Measurements from ENCODE around the gene NECAB2. TPM values are rescaled to one million over a fixed set of nuclear protein-coding genes. Genes with fewer than 3 reads are reported as not detected.
A peak's percentile ranks its signal among the peaks of the same experiment; 100 is the strongest.

Gene NECAB2
- total and polyA plus RNA-seq, 8 donors = 0.46 to 11.2 (median 1.7) TPM; not detected in 3

GRCh38 chr16:84045818-84046470 is 77.9 kb downstream of the NECAB2 start:
- H3K4me3 ChIP-seq = no peak overlapping the region
- 83 to 95% (median 91%) methylated on average over 18 to 19 of the region's 19 CpGs for WGBS, 5 donors
- intact Hi-C loops (cut with DNase I; ENCODE audit: low total_unique reads) = loop anchor here (10.0 kb wide), 1 partner anchor 71 kb away; no protein-coding TSS in a partner anchor
- peaks cover 0 to 46% (median 12%) of the 10 kb centered on the region in 3 donors for H3K27me3 ChIP-seq
- H3K36me3 ChIP-seq = peaks cover 0 to 38% (median 27%) of the 10 kb centered on the region in 4 donors
- H3K4me1 ChIP-seq = peaks cover 0 to 18% (median 11%) of the 10 kb centered on the region in 4 donors
- no peak for DNase-seq
- H3K27ac ChIP-seq = no peak overlapping the region
- H3K9me3 ChIP-seq = no peaks in the 10 kb centered on the region
- TF ChIP-seq EP300 (IDR thresholded peaks at IDR 0.05) = no peak
- no peak for TF ChIP-seq POLR2AphosphoS5 (IDR thresholded peaks at IDR 0.05)
- no peak for TF ChIP-seq CTCF (IDR thresholded peaks at IDR 0.05)
- TF ChIP-seq POLR2A (IDR thresholded peaks at IDR 0.05) = no peak

GRCh38 chr16:84047206-84047605 is 79.2 kb downstream of the NECAB2 start:
- H3K36me3 ChIP-seq = peaks cover 5 to 49% (median 36%) of the 10 kb centered on the region in 4 donors
- intact Hi-C loops (cut with DNase I; ENCODE audit: low total_unique reads) = loop anchor here (10.0 kb wide), 1 partner anchor 72 kb away; no protein-coding TSS in a partner anchor
- DNase-seq = no peak
- H3K27me3 ChIP-seq = peaks cover 0 to 33% (median 12%) of the 10 kb centered on the region in 3 donors
- no peak overlapping the region for H3K4me3 ChIP-seq
- no peak for TF ChIP-seq EP300 (IDR thresholded peaks at IDR 0.05)
- TF ChIP-seq POLR2AphosphoS5 (IDR thresholded peaks at IDR 0.05) = no peak
- TF ChIP-seq POLR2A (IDR thresholded peaks at IDR 0.05) = no peak
- no peak for TF ChIP-seq CTCF (IDR thresholded peaks at IDR 0.05)
- H3K4me1 ChIP-seq = peaks cover 0 to 18% (median 11%) of the 10 kb centered on the region in 4 donors
- H3K27ac ChIP-seq = no peak overlapping the region
- 85 to 93% (median 91%) methylated on average over 6 of the region's 6 CpGs for WGBS, 5 donors
- no peaks in the 10 kb centered on the region for H3K9me3 ChIP-seq

GRCh38 chr16:84047626-84048025 is 79.6 kb downstream of the NECAB2 start:
- WGBS, 5 donors = 87 to 97% (median 91%) methylated on average over 4 to 6 of the region's 6 CpGs
- DNase-seq = no peak
- peaks cover 9 to 53% (median 40%) of the 10 kb centered on the region in 4 donors for H3K36me3 ChIP-seq

GRCh38 chr16:84048270-84048669 is 80.2 kb downstream of the NECAB2 start:
- H3K4me1 ChIP-seq = peaks cover 0 to 16% (median 11%) of the 10 kb centered on the region in 4 donors
- no peak overlapping the region for H3K27ac ChIP-seq
- intact Hi-C loops (cut with DNase I; ENCODE audit: low total_unique reads) = loop anchor here (10.0 kb wide), 1 partner anchor 73 kb away; no protein-coding TSS in a partner anchor
- no peak for TF ChIP-seq POLR2A (IDR thresholded peaks at IDR 0.05)
- no peak for TF ChIP-seq POLR2AphosphoS5 (IDR thresholded peaks at IDR 0.05)
- peak in 1 of 7 experiments; percentile 26 for TF ChIP-seq CTCF (IDR thresholded peaks at IDR 0.05)
- no peak for TF ChIP-seq EP300 (IDR thresholded peaks at IDR 0.05)
- DNase-seq = peak; percentile 59 to 71
- no peaks in the 10 kb centered on the region for H3K9me3 ChIP-seq
- H3K27me3 ChIP-seq = peaks cover 0 to 23% (median 4%) of the 10 kb centered on the region in 3 donors
- peaks cover 15 to 60% (median 47%) of the 10 kb centered on the region in 4 donors for H3K36me3 ChIP-seq
- WGBS, 5 donors = 47 to 66% (median 56%) methylated on average over 7 of the region's 7 CpGs
- no peak overlapping the region for H3K4me3 ChIP-seq

More at GRCh38 chr16:84047626-84048025, 79.6 kb downstream of the NECAB2 start:
- no peak overlapping the region for H3K27ac ChIP-seq
- no peak for TF ChIP-seq EP300 (IDR thresholded peaks at IDR 0.05)
- H3K9me3 ChIP-seq = no peaks in the 10 kb centered on the region
- H3K4me3 ChIP-seq = no peak overlapping the region
- intact Hi-C loops (cut with DNase I; ENCODE audit: low total_unique reads) = loop anchor here (10.0 kb wide), 1 partner anchor 73 kb away; no protein-coding TSS in a partner anchor
- H3K27me3 ChIP-seq = peaks cover 0 to 29% (median 8%) of the 10 kb centered on the region in 3 donors
- peaks cover 0 to 18% (median 11%) of the 10 kb centered on the region in 4 donors for H3K4me1 ChIP-seq

All from stomach (tissue), 9 donors.